GM19240 (cell line): ENCODE measurements around the gene PPM1G.

Experiments used
- DNase-seq: peaks from one replicate; pipeline ENCODE4 v3.0.0; 2011; ENCODE audit warnings: low spot score; ENCODE audit not compliant: insufficient read length

Gene PPM1G

DNA sequence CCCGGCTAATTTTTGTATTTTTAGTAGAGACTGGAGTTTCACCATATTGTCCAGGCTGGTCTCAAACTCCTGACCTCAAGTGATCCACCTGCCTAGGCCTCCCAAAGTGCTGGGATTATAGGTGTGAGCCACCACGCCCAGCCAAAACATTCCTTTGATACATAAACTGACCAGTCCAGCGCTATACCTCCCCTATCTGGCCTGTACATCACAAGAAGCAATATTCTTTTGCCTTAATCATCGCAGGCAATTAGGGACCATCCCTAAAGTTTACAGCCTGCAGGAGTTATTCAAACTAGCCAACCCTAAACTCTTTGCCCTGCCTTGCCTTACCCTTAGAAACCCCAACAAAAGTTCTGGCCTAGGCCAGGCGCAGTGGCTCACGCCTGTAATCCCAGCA lies 6.8 kb upstream of the PPM1G start:
- no peak for DNase-seq

DNA sequence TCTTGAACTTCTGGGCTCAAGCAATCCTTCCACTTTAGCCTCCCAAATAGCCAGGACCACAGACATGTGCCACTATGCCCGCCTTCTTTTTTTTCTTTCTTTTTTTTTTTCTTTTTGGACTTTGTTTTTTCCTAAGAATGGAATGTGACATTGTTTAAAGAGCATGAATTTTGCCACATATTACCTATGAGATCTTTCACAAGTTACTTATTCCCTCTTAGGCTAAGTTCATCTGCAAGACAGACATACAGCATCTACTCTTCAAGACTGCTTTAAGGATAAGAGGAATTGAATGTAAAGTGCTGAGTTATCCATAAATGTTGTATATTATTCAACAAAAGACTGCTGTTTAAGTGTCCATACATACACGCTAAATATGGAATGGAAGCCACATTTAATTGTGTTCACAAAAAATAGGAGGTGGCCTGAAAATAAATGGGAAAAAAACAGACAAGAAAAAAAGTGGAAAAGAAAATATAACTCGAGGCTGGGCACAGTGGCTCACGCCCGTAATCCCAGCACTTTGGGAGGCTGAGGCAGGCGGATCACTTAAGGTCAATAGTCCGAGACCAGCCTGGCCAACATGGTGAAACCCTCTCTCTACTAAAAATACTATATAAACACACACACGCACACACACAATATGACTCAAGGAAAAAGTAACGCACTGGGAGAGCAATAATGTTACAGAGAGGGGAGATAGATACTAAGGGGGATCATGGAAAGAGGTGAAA lies 3.2 kb upstream of the PPM1G start:
- DNase-seq = no peak

DNA sequence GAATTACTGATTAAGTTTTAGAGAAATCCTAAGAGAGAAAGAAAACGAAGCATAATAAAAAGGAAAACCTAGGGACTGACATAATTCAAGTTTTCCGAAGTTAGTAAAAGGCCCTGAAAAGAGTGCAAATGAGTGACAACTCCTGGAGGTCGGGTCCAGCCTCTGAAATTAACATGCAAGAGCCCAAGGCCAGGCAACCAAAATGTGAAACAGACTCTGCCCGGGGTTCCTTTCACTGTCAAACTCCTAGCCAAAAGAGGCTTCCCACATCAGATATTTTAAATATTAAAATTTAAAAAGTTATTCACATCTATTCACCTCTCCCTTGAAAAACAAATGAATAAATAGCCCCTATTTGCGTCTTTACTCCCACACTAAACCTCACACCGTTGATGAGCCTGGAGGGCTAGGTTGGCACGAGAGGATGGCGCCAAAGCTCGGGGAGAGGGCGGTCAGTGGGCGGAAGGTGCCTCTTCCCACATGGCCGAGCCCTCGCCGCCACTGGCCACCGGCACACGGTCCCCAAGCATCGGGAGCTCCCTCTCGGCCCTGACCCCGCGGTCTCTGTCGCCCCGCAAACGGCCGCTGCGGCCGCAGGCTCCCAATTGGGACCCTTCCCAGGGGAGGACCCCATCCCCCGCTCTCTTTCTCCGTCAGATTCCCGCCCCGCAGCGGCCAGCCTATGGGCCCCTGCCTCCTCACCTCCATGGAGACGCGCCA lies 630 bp downstream of the PPM1G start:
- DNase-seq = no peak

DNA sequence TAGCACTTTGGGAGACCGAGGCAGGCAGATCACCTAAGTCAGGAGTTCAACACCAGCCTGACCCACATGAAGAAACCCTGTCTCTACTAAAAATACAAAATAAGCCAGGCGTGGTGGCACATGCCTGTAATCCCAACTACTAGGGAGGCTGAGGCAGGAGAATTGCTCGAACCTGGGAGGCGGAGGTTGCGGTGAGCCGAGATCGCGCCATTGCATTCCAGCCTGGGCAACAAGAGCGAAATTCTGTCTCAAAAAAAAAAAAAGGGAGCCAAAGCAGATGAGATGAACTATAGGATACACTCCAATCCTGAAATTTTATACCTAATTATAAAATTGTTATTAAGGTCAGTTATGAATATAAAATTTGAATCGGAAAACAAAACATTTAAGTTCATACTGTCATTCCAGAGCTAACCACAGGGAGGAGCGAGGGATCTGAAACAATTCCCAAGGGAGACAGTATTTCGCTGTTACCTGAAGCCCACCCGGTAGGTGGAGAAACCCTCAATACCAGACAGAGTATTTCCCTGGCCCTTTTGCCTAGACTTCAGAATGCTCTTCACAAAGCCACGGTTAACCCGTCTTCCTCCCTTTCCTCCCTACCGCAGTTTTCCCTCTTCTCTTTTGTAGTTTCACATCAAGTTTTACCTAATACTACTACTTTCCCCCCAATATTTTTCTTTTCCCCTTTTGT lies 1.4 kb downstream of the PPM1G start:
- no peak for DNase-seq

DNA sequence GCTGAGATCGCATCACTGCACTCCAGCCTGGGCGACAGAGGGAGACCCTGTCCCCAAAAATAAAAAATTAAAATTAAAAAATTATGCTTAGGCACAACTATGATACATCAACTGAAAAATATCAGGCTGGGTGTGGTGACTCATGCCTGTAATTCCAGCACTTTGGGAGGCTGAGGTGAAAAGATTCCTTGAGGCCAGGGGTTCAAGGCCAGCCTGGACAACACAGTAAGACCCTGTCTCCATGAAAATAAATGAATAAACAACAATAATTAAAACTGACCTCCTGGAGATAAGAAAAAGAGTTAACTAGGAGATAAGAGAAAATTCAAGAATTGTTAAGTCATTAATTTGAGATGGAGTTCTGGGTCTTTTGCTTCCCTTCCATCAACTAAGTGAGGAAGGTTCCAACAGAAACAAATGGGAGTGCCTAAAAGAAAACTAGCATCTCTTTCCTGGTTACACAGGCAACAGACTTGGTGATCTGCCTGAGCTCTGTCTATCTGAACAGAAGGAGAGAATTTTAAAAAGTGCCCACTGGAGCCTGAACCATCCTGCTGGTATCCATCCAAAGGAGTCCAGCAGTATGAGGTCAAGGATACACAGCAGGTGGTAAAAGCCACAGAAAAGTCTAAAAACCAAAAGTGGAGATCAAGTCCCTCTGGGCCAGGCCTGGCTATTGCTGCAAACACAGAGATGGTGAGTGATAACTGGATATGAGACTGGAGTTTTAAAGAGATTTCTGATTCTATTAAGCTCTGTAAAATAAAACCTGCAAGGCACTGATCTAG lies 8.8 kb downstream of the PPM1G start:
- DNase-seq = no peak

DNA sequence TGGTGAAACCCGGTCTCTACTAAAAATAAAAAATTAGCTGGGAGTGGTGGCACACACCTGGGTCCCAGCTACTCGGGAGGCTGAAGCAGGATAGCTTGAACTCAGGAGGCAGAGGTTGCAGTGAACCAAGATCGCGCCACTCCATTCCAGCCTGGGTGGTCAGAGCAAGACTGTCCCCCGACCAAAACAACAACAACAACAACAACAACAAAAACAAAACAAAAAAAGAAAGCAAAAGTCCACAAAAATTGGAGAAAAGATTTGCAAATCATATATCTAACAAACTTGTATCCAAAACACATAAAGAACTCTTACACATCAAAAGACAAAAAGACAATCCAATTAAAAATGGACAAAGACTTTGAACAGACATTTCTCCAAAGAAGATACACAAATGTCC lies 10.4 kb downstream of the PPM1G start:
- no peak for DNase-seq

DNA sequence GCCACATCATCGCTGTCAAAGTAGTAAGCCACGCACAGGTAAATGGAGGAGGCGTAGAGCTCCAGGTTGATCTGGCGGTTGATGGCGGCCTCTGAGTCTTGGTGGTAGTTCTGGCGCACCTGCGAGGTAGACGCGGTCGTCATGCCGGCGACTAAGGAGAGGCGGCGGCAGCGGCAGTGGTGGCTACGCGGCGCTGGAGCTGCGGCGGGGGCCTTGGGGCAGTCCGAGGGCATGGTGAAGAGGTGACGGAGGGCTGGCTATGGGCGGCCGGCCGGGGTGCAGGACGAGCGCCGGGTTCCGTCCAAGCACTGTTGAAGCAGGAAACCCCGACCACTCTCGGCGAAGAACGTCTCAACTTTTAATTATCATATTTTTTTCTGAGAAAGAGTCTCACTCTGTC lies 16.2 kb downstream of the PPM1G start:
- no peak for DNase-seq

DNA sequence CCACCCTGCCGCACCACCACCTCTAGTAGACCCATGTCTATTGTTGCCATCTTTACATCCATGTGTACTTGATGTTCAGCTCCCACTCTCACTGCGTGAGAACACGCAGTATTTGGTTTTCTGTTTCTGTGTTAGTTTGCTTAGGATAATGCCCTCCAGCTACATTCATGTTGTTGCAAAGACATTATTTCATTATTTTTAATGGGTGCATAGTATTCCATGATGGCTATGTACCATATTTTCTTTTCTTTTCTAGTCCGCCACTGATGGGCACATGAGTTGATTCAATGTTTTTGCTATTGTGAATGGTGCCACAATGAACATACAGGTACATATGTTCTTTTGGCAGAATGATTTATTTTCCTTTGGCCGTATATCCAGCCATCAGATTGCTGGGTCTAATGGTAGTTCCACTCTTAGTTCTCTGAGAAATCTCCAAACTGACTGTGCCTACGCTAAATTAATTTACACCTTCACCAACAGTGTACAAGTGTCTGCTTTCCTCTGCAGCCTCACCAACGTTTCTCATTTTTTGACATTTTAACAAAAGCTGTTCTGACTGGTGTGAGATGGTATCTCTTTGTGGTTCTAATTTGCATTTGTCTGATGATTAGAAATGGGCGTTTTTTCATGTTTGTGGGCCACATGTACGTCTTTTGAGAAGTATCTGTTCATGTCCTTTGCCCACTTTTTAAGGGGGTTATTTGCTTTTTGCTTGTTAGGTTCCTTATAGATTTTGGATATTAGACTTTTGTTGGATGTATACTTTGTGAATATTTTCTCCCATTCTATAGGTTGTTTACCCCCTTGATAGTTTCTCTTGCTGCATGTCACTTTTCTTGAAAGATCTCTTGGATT lies 18.3 kb downstream of the PPM1G start:
- DNase-seq = no peak

DNA sequence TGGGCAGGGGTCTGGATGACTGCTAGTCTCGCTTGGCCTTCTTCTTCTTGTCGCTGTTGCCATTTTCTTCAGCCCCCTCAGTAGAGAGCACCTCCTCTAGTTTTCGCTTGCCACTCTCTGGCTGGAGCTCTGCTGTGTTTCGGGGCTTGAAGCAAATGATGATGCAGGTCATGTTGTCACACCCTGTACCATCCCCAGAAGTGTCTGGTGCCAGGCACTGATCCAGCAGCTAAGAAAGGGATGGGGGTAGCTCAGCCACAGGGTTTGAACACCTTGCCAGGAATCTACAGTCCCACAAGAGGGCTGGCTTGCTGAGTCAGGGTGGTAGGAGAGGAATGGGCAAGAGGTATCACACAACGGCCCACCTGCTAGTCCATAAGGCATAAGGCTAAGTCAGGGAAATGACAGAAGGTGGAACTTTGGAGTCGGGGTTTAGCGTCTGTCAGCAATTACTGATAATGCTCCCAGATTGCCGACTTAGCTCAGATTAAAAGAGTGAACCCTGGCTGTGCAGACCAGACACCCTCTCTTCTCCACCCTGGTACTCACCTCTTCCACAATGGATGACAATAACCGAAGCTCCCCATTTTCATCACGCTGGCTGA lies 27.7 kb downstream of the PPM1G start:
- DNase-seq = no peak

DNA sequence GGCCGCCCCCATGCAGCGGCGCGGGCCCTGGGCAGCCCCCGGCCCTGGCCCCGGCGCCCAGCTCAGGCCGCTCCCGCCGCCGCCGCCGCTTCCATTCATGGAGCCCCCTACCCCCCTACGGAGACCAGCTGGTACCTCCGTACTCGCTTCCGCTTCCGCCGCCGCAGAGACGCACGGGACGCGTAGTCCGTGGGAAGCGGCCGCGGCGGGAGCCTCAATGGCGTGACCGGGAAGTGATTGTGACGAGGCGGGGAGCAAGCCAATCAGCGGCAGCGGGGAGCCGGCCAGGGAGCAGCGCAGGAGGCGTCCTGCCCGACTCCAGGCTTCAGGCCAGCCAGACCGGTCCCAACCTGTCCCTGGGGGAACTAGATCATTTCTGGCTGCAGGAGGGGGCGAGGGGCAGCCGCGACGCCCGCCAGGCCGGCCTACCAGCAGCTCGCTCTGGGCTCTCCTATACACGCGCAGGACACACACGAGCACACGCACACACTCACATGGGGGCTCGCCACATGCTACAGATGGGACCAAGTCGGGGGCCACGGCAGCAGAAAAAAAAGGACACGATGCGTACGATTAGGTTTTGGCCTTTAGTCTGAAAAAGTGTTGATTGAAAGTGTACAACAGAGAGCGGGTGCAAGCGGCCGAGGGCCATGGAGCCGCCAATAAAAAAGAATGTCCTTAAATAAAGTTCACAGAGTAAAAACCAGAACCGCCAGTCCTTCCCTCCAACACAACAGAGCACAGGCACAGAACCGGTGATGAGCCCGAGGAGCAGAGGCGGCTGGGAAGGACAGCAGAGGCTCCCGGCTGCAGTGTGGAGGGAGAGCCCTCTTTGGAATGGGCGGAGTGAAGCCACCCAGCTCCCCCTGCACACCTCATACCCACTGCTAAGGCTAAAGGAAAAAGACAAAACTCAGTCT lies 28.5 kb downstream of the PPM1G start, which contains the start of gene ZNF513:
Gene ZNF513, minus strand, starts transcription at position 109 of the 920 bp plus-strand sequence. CDS start 208 bp downstream, outside the sequence.
- DNase-seq = peak; percentile 82

DNA sequence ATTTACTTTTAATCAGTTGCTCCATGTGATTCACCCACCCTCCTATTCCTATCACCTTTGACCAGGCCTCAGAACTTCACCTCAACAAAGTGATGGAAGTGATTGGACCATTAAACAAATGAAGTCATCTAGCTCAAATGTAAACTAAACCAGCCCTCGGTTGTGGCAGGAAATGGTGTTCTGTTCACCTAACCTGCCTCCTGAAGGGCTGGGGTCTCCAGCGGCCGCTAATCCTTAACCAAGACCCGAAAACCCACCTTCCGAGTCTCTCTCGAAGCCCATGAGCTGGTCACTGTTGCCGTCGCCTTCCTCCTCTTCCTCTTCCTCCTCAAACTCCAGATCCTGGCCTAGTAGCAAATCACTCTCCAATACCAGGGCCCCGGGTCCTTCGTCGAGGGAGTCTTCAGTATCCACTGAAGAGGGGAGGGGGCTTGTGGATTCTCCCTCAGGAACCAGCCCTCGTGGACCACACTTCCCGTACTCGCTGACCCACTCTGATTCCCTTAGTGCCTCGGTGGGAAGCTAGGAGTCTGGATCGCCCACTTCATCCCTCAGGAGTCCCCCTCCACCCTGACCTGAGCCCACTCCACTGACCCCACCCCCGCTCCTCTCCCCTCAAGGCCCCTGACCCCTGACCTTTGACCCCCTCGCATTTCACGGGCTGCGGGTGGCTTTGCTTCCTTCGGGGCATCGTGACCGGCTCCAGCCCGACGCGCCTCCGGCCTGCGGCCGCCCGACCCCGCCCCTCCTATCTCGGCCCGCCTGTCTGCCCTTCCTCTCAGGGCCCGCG lies 29.4 kb downstream of the PPM1G start:
- peak; percentile 41 for DNase-seq

DNA sequence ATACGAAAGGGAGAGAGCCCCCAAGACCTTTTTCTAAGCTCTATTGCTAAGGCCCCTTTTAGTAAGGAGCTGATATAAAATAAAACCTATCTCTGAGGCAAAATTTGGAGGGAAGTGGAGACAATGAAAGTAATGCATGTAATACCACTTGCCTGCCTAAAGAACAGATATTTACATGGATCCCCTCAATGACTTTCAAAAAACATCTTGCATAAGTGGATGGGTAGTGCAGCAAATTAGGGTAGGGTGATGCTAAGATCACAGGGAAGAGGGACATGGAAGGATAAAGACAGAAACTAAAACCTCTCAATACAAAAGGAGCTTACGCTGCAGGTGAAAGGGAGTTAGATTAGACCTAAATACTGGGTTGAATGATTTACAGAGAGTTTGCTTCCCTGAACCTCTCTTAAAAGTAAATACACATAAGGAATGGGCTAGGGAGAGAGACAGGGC lies 30.0 kb downstream of the PPM1G start:
- no peak for DNase-seq

DNA sequence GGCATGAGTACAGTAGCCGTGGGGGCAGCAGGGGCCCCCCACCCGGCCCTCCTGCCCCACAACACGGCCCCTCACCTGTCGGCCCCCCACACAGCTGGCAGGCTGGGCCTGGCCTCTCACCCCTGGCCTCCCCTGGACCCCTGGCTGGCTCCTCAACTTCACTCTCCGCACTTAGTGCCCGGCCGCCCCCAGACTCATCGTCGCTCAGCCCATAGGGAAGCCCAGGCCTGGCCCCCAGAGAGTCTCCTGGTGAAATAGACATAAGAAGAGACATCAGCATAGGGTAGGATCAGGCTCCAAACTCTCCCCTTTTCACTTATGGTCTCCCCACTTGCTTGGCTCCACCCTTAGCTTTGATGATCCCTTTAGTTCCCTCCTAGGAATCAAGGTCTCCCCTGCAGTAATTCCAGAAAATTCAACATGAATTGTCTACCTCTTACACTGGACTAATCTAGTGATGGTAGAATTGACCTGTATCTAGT lies 30.5 kb downstream of the PPM1G start:
- no peak for DNase-seq

DNA sequence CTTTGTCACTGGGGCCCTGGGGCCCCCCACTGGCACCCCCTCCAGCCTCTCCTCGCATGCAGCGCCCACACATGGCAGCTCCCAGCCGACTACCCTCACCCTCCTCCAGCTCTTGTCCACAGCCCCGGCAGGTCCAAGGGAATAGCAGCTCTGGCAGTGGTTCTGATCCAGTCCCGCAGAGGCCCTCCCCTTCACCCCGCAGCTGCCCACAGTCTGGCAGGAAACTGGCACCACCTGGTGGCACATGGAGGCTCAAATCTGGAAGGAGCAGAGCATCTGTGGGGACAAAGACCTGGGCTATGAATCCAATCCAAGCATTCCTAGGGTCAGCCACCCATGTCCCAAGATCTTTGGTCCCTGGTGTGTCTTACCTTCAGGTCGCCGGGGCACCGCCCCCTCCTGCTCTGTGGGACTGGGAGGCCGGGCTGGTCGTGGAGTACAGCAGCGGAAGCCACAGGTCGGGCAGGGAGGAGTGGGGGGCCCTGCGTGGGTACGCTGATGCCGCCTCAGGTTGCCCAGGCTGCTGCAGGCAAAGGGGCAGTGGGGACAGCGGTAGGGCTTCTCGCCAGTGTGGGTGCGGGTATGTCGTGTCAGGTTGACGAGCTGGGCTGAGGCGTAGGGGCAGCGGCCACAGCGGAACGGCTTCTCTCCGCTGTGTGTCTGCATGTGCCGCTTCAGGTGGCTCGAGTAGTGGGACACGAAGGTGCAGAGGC lies 31.1 kb downstream of the PPM1G start:
- no peak for DNase-seq

DNA sequence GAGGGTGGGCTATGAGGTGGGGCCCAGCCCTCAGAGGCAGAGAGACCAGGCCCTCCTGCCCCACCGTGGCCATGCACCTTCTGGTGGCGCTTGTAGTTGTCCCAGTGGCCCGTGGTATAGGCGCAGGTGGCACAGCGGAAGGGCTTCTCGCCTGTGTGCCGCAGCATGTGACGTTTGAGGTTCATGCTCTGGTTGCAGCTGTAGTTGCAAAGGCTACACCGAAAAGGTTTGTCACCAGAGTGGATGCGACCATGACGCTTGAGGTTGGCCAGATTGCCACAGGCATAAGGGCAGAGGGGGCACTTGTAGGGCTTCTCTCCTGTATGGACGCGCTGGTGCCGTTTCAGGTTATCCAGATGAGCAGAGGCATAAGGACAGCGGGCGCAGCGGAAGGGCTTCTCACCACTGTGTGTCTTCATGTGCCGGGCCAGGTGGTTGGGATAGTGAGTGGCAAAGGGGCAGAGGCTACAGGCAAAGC lies 31.7 kb downstream of the PPM1G start:
- DNase-seq = no peak

DNA sequence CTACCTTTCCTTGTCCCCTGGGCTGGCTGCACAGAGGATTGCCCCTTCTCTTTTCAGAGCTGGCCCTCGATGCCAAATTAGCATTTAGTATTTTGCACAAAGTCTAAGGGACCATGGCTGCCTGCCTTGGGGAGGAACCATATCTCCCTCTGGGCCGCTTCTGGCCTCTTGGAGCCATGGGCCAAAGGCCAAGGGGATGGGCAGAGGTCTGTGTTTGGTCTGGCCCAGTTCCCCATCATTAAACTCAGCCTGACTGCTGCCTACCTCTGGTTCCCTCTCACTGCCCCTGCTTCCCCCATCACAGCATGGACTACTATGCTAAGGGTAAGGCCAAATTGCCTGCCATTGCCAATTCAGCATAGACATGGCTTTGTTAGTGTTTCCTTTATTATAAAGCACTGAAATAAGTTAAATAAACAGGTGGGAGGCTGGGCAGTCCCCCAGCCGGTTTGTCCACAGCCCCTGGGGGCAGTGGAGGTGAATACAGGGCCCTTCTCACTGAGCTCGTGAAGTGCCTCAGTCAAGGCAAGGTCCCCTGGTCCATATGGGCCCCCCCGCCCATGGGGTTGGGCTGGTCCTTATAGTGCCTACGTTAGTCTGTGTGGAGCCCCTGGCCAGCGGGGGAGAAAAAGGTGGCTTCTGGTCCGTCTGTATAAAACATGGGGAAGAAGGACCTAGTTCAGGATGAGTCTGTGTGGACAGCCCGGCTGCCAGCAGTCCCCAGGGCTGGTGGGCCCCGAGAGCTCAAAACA lies 32.3 kb downstream of the PPM1G start:
- no peak for DNase-seq
